ENCODE data around the gene MYH13. TPM values are rescaled to one million over a fixed set of nuclear protein-coding genes. Genes with fewer than 3 reads are reported as not detected.

MYH13 gene
- total RNA-seq, 1 experiment from 2014 or later, result not detected

DNA sequence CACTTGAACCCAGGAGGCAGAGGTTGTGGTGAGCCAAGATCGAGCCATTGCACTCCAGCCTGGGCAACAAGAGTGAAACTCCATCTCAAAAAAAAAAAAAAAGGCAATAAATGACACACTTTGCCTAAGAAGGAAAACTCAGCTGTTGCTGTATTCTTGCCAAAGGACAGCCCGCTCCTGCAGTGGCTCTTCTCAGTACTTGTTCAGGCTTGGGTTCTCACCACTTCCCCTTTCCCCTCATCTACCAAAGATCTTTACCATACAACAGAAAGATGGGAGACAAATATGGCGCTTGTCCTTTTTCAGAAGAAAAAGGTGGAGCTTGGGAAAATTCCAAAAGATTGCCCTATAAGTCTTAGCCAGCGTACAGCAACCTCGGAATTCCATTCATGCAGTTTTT, 58.5 kb downstream of the MYH13 start:
- peaks cover 9% of the 10 kb centered on the region for H3K27me3 Mint-ChIP-seq (ENCODE audit: insufficient read depth, unreplicated experiment)
- TF ChIP-seq, protein P1, sequence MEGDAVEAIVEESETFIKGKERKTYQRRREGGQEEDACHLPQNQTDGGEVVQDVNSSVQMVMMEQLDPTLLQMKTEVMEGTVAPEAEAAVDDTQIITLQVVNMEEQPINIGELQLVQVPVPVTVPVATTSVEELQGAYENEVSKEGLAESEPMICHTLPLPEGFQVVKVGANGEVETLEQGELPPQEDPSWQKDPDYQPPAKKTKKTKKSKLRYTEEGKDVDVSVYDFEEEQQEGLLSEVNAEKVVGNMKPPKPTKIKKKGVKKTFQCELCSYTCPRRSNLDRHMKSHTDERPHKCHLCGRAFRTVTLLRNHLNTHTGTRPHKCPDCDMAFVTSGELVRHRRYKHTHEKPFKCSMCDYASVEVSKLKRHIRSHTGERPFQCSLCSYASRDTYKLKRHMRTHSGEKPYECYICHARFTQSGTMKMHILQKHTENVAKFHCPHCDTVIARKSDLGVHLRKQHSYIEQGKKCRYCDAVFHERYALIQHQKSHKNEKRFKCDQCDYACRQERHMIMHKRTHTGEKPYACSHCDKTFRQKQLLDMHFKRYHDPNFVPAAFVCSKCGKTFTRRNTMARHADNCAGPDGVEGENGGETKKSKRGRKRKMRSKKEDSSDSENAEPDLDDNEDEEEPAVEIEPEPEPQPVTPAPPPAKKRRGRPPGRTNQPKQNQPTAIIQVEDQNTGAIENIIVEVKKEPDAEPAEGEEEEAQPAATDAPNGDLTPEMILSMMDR (IDR thresholded peaks at IDR 0.05; ENCODE audit: unreplicated experiment), result no peak
- no peak overlapping the region for H3K27ac Mint-ChIP-seq (ENCODE audit: low read depth, unreplicated experiment)
- peaks cover 6% of the 10 kb centered on the region for H3K36me3 Mint-ChIP-seq (ENCODE audit: insufficient read depth, unreplicated experiment)
- intact Hi-C loops (cut with micrococcal nuclease), result no loop called here
- no peak for DNase-seq (ENCODE audit: unreplicated experiment)
- no TSS peak for BruUV-seq (replicated peaks)
- POLR2A ChIA-PET, result no interaction called here
- CTCF ChIA-PET, result interaction anchor here (1.0 to 5.0 kb wide), 3 partner anchors 20 to 303 kb away, joined by 3 to 26 read pairs (median 11); no protein-coding TSS in a partner anchor
- H3K4me3 Mint-ChIP-seq (ENCODE audit: unreplicated experiment), result no peak overlapping the region
- peaks cover 7% of the 10 kb centered on the region for H3K9me3 Mint-ChIP-seq (ENCODE audit: unreplicated experiment)
- peaks cover 10% of the 10 kb centered on the region for H3K4me1 Mint-ChIP-seq (ENCODE audit: insufficient read depth, unreplicated experiment)

- no TSS peak for BruUV-seq (replicated peaks)
- Mint-ChIP-seq H3K4me3 (ENCODE audit: unreplicated experiment) (no peak overlapping the region), H3K9me3 (ENCODE audit: unreplicated experiment) (peaks cover 7% of the 10 kb centered on the region), H3K4me1 (ENCODE audit: insufficient read depth, unreplicated experiment) (peaks cover 10% of the 10 kb centered on the region), H3K27me3 (ENCODE audit: insufficient read depth, unreplicated experiment) (no peaks in the 10 kb centered on the region), H3K27ac (ENCODE audit: low read depth, unreplicated experiment) (no peak overlapping the region), H3K36me3 (ENCODE audit: insufficient read depth, unreplicated experiment) (no peaks in the 10 kb centered on the region)
- no peak for DNase-seq (ENCODE audit: unreplicated experiment)
- ChIA-PET CTCF (interaction anchor here (5.0 kb wide), 1 partner anchor 304 kb away, joined by 26 read pairs; no protein-coding TSS in a partner anchor), POLR2A (no interaction called here)
- intact Hi-C loops (cut with micrococcal nuclease), result no loop called here
- TF ChIP-seq, protein P1 (IDR thresholded peaks at IDR 0.05; ENCODE audit: unreplicated experiment), result no peak
These were observed 59.7 kb downstream of the MYH13 start for GRCh38 chr17:10313037-10313672.

DNA sequence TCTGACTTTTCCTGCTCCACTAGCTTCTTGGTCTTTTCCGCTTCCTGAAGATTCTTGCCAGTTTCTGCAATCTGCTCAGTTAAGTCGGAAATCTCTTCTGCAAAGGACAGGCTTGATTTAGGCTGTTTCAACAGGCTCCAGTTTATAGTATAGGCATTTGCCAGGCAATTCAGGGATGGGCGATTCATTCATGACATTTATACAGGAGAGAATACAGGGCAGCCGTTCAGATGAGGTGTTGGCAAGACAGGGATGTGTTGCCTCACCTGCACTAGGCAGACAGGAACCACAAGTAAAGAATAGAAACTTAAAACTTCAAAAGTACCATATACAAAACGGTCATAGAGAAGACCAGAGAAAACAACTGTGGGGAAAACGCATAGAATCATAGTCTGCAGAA, 61.7 kb downstream of the MYH13 start:
- H3K4me3 Mint-ChIP-seq (ENCODE audit: unreplicated experiment), result no peak overlapping the region
- CTCF ChIA-PET, result no interaction called here
- DNase-seq (ENCODE audit: unreplicated experiment), result no peak

More for the DNA sequence above, 61.7 kb downstream of the MYH13 start:
- POLR2A ChIA-PET, result no interaction called here
- no peaks in the 10 kb centered on the region for H3K36me3 Mint-ChIP-seq (ENCODE audit: insufficient read depth, unreplicated experiment)
- no TSS peak for BruUV-seq (replicated peaks)
- intact Hi-C loops (cut with micrococcal nuclease), result no loop called here
- no peaks in the 10 kb centered on the region for H3K4me1 Mint-ChIP-seq (ENCODE audit: insufficient read depth, unreplicated experiment)
- no peaks in the 10 kb centered on the region for H3K27me3 Mint-ChIP-seq (ENCODE audit: insufficient read depth, unreplicated experiment)
- H3K9me3 Mint-ChIP-seq (ENCODE audit: unreplicated experiment), result no peaks in the 10 kb centered on the region
- H3K27ac Mint-ChIP-seq (ENCODE audit: low read depth, unreplicated experiment), result no peak overlapping the region
- TF ChIP-seq, protein P1 (IDR thresholded peaks at IDR 0.05; ENCODE audit: unreplicated experiment), result no peak

Measured in MCF 10A (cell line).